K562 (cell line): ENCODE results near the gene GABRA1.

Experiments used
- CREB1 ChIP-seq, 2 experiments: sonication (generic) in 1 of 2; formaldehyde crosslinking in 1 of 2; IDR thresholded peaks; 2 replicates each; pipeline versions ENCODE4 v1.6.1 to v1.8.0; 2012 to 2022; ENCODE audit warnings: inconsistent platforms in 1 of 2, mild to moderate bottlenecking in 1 of 2, missing genetic modification reagents in 1 of 2, moderate library complexity in 1 of 2
- EP300 ChIP-seq: IDR thresholded peaks from 2 replicates; pipeline ENCODE4 v1.6.1; 2012; ENCODE audit warnings: low read length, improper control_type of control experiment
- MCM2 ChIP-seq: fragments of 450-650 bp; IDR thresholded peaks from 2 replicates; pipeline ENCODE4 v1.6.1; 2017; ENCODE audit warnings: low read depth, mild to moderate bottlenecking
- MYC ChIP-seq, 2 experiments: fragments of 250-450 bp in 1 of 2; sonication (Bioruptor Pico) in 1 of 2; IDR thresholded peaks; 2 replicates each; pipeline versions ENCODE4 v1.5.1 to v1.6.1; 2012 to 2021; ENCODE audit warnings: low read depth in 2 of 2, borderline replicate concordance in 1 of 2, improper control_type of control experiment in 1 of 2, low read length in 1 of 2, mild to moderate bottlenecking in 1 of 2, moderate library complexity in 1 of 2
- RFX7 ChIP-seq: fragments of 250-450 bp; sonication (Bioruptor Pico); IDR thresholded peaks from 2 replicates; pipeline ENCODE4 v1.5.1; 2021; ENCODE audit warnings: mild to moderate bottlenecking
- ZBTB8A ChIP-seq: fragments of 450-650 bp; IDR thresholded peaks from 2 replicates; pipeline ENCODE4 v1.6.1; 2018; ENCODE audit warnings: mild to moderate bottlenecking, moderate library complexity; ENCODE audit not compliant: partially characterized antibody
- ZFX ChIP-seq: sonication (generic); formaldehyde crosslinking; IDR thresholded peaks from 2 replicates; pipeline ENCODE4 v1.8.0; 2022; ENCODE audit warnings: mild to moderate bottlenecking, missing genetic modification reagents, moderate library complexity
- TF ChIP-seq, protein P1 (sequence below), 2 experiments: fragments of 450-650 bp in 1 of 2; sonication (generic) in 1 of 2; formaldehyde crosslinking; conservative IDR thresholded peaks; 2 replicates each; pipeline versions ENCODE4 v1.4.0 to v1.8.1; 2020 to 2022; ENCODE audit warnings: mild to moderate bottlenecking in 1 of 2, missing genetic modification reagents in 1 of 2
- TF ChIP-seq, protein P2 (sequence below), 3 experiments: IDR thresholded peaks in 2 of 3; conservative IDR thresholded peaks in 1 of 3; 2 replicates each; pipeline ENCODE4 v1.5.1; 2011 to 2012; ENCODE audit warnings: low read length in 3 of 3, mild to moderate bottlenecking in 3 of 3, control low read depth in 2 of 3, improper control_type of control experiment in 1 of 3, inconsistent platforms in 1 of 3, low read depth in 1 of 3, mixed read lengths in 1 of 3, moderate library complexity in 1 of 3; ENCODE audit not compliant: insufficient read depth in 2 of 3
- TF ChIP-seq, protein P3 (sequence below): sonication (generic); formaldehyde crosslinking; IDR thresholded peaks from 2 replicates; pipeline ENCODE4 v1.8.0; 2023; ENCODE audit warnings: mild to moderate bottlenecking, missing genetic modification reagents

DNA sequence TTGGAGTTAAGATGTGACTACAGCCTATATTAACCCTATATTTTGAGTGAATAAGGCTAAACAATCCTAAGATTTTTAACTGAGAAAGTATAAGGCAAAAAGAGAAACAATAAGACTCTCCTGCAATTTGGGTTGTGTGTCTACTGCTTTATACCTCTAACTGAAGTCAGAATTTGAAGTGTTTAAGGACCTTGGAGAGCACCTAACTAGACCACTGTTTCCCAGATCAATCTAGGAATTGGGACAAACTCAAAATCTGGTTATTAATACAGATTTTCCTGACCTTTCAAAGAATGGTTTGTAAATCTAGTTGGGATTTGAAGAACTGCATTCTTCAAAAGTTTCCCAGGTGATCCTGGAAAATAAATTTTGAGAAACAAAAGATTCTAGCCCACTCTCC is 42.1 kb downstream of the GABRA1 start:
- TF ChIP-seq RFX7 (CRISPR knock-in tag) (no peak), ZFX (CRISPR knock-in tag) (no peak), MCM2 (no peak), MYC (IDR thresholded peaks at IDR 0.05; ENCODE audit: low read depth, low read length) (no peak), MYC (CRISPR knock-in tag; IDR thresholded peaks at IDR 0.05; ENCODE audit: borderline replicate concordance, low read depth) (no peak), ZBTB8A (no peak), EP300 (no peak), CREB1 (IDR thresholded peaks at IDR 0.05) (no peak), CREB1 (CRISPR knock-in tag; IDR thresholded peaks at IDR 0.05) (no peak)
- TF ChIP-seq, protein P1, sequence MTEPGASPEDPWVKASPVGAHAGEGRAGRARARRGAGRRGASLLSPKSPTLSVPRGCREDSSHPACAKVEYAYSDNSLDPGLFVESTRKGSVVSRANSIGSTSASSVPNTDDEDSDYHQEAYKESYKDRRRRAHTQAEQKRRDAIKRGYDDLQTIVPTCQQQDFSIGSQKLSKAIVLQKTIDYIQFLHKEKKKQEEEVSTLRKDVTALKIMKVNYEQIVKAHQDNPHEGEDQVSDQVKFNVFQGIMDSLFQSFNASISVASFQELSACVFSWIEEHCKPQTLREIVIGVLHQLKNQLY (CRISPR knock-in tag; conservative IDR thresholded peaks at IDR 0.05) = no peak
- TF ChIP-seq, protein P2, sequence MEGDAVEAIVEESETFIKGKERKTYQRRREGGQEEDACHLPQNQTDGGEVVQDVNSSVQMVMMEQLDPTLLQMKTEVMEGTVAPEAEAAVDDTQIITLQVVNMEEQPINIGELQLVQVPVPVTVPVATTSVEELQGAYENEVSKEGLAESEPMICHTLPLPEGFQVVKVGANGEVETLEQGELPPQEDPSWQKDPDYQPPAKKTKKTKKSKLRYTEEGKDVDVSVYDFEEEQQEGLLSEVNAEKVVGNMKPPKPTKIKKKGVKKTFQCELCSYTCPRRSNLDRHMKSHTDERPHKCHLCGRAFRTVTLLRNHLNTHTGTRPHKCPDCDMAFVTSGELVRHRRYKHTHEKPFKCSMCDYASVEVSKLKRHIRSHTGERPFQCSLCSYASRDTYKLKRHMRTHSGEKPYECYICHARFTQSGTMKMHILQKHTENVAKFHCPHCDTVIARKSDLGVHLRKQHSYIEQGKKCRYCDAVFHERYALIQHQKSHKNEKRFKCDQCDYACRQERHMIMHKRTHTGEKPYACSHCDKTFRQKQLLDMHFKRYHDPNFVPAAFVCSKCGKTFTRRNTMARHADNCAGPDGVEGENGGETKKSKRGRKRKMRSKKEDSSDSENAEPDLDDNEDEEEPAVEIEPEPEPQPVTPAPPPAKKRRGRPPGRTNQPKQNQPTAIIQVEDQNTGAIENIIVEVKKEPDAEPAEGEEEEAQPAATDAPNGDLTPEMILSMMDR (IDR thresholded peaks at IDR 0.05 in 2 of 3, conservative IDR thresholded peaks at IDR 0.05 in 1 of 3; ENCODE audit: insufficient read depth in 2 of 3, low read depth in 1 of 3, low read length in 3 of 3) = no peak
- TF ChIP-seq, protein P3, sequence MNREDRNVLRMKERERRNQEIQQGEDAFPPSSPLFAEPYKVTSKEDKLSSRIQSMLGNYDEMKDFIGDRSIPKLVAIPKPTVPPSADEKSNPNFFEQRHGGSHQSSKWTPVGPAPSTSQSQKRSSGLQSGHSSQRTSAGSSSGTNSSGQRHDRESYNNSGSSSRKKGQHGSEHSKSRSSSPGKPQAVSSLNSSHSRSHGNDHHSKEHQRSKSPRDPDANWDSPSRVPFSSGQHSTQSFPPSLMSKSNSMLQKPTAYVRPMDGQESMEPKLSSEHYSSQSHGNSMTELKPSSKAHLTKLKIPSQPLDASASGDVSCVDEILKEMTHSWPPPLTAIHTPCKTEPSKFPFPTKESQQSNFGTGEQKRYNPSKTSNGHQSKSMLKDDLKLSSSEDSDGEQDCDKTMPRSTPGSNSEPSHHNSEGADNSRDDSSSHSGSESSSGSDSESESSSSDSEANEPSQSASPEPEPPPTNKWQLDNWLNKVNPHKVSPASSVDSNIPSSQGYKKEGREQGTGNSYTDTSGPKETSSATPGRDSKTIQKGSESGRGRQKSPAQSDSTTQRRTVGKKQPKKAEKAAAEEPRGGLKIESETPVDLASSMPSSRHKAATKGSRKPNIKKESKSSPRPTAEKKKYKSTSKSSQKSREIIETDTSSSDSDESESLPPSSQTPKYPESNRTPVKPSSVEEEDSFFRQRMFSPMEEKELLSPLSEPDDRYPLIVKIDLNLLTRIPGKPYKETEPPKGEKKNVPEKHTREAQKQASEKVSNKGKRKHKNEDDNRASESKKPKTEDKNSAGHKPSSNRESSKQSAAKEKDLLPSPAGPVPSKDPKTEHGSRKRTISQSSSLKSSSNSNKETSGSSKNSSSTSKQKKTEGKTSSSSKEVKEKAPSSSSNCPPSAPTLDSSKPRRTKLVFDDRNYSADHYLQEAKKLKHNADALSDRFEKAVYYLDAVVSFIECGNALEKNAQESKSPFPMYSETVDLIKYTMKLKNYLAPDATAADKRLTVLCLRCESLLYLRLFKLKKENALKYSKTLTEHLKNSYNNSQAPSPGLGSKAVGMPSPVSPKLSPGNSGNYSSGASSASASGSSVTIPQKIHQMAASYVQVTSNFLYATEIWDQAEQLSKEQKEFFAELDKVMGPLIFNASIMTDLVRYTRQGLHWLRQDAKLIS (CRISPR knock-in tag) = no peak
